HG02970 (cell line): ENCODE data around the gene TMED6.
A peak's percentile ranks its signal among the peaks of the same experiment; 100 is the strongest.

Experiments used
- ATAC-seq: cut with Tn5 transposase; IDR thresholded peaks from one replicate; pipeline ENCODE4 v1.9.1; 2021; ENCODE audit warnings: mild to moderate bottlenecking, moderate library complexity, moderate number of reproducible peaks; ENCODE audit not compliant: unreplicated experiment, low FRiP score

The TMED6 gene

GRCh38 chr16:69325784-69326171, 25.8 kb downstream of the TMED6 start:
- ATAC-seq: no peak

DNA sequence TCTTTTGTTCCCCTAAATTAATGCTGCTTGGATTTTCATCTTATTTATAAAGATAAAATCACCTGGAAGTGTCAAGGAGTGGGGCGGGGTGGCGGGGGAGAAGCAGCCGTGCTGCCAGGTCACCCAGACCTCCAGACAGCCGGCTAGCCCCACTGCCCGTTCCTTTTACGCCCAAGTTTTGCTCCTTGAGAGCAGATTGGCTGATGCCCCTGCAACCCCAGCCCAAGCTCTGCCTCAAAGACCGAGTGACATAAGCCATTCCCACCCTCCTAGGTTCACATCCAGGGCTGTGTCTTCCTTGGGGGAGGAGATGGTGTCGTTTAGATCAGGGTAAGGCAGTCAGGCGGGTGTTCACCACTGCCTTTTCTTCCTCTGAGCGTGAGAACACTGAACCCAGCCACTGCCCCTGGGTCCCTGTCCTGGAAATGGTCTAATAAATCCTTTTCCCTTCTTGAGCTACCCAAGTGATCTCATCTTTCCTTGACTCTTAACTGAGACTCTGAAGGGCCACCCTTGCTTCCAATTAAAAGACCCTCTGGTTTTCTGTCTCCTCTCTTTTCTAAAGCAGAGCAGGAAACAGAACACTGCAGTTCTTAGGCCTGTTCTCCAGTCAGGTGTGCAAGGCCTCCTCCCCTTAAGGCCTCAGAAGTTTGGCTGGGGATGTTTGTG, 26.9 kb downstream of the TMED6 start:
- no peak for ATAC-seq

DNA sequence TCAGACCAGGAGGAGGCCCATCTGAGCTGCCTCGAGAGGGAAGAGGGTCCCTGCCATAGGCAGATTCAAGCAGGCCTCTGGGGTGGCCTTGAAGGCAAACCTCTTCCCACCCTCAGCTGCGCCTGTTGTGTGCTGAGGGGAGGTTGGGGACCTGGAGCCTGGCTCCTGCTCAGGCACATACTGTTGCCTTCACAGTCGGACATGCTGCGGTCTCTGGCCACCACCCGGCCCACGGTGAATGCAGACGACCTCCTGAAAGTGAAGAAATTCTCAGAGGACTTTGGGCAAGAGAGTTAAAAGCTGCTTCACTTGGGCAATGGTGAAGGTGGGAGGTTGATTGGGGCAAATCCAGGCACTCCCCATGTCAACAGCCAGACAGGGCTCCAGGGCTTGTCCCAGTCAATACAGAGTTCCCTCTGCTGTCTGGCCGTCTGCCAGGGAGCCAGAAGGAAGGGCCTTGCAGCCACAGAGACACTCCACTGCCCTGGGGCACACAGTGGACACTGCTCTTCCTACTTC, 27.5 kb downstream of the TMED6 start:
- ATAC-seq: no peak

DNA sequence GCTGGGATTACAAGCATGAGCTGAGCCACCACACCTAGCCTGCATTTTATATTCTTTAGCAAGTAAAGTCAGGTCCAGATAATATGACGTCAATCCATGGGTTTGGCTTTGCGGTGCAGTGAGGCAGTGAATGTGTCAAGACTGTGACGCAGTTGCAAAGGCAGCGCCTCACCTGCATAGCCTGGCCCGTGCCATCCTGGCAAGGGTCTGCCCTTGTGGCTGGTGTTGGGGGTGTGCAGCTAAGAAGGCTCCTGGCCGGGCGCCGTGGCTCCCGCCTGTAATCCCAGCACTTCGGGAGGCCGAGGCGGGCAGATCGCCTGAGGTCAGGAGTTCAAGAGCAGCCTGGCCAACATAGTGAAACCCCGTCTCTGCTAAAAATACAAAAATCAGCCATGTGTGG, 28.2 kb downstream of the TMED6 start:
- no peak for ATAC-seq

DNA sequence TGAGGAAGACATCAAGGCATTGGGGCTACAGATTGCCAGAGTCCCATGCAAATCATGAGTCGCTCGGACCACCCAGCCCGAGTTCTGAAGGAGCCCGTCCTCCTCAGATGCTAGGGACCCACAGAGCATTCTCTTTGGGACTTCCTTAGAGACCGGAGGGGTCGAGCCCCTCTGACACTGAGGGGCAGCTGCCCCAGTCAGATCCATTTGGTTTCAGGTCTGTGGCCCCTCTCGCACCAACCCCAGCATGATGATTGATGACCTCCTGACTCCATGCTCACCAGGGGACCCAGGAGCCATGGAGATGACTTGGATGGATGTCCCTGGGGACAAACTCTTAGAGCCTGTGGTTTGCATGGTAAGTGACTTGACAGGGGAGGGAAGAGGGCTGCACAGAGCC, 29.2 kb downstream of the TMED6 start:
- no peak for ATAC-seq

DNA sequence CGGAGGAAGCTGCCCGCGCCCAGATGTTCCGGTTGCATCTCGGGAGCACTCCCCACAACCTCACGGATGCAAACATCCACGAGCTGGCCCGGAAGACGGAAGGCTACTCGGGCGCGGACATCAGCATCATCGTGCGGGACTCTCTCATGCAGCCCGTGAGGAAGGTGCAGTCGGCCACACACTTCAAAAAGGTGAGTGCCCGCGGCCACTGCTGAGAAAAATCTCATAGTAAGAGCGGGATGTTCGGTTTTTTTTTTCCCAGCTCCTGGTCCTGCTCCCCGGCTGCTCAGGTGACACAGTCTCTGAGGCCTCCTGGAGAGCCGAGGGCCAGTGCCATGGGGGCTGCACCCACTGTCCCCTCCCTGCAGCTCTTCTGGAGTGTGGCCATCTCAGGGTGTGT, 30.5 kb downstream of the TMED6 start:
- no peak for ATAC-seq

GRCh38 chr16:69320740-69321073, 30.9 kb downstream of the TMED6 start:
- no peak for ATAC-seq

- ATAC-seq: no peak
Measured at GRCh38 chr16:69319826-69320739, 31.5 kb downstream of the TMED6 start.

DNA sequence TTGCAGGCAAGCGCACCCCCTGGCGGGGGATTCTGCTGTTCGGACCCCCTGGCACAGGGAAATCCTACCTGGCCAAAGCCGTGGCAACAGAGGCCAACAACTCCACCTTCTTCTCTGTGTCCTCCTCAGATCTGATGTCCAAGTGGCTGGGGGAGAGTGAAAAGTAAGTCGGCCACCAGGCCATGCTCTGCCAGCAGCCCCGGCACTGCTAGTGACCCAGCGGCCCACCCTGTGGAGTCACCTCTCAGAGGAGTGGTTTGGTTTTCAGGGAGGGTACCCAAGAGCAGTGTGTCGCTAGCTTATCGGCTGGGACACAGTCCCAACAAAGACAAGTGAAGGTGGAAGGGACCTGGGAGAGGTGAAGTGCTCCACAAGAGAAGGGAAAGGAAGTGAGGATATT, 32.2 kb downstream of the TMED6 start:
- no peak for ATAC-seq

- no peak for ATAC-seq
Measured at GRCh38 chr16:69318911-69319289, 32.7 kb downstream of the TMED6 start.

DNA sequence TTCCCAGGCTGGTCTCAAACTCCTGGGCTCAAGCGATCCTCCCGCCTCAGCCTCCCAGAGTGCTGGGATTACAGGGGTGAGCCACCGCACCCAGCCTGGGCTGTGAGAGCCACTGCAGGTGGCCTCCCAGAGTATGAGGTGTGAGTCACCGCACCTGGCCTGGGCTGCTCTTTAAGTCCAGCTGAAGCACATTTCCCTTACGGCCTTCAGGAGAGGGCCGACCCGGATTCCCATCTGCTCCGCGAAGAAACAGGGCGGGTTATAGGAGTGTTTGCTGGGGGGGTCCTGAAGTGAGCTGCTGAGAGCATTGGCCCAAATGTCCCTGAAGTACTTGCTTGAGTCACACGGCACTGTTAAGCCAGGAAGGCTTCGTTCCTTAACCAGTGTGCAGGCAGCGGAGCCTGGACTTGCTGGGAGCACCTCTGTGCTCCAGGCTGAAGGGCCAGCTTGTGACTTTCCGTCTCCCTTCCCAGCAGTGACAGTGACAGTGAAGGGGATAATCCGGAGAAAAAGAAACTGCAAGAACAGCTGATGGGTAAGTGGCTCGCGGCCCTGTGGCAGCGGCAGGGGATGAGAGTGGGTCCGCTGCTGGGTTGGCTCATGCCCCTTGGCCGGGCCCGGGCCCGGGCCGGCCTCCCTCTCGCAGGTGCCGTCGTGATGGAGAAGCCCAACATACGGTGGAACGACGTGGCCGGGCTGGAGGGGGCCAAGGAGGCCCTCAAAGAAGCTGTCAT, 33.2 kb downstream of the TMED6 start:
- no peak for ATAC-seq

- ATAC-seq: no peak
Measured at GRCh38 chr16:69316595-69317034, 35.0 kb downstream of the TMED6 start.

DNA sequence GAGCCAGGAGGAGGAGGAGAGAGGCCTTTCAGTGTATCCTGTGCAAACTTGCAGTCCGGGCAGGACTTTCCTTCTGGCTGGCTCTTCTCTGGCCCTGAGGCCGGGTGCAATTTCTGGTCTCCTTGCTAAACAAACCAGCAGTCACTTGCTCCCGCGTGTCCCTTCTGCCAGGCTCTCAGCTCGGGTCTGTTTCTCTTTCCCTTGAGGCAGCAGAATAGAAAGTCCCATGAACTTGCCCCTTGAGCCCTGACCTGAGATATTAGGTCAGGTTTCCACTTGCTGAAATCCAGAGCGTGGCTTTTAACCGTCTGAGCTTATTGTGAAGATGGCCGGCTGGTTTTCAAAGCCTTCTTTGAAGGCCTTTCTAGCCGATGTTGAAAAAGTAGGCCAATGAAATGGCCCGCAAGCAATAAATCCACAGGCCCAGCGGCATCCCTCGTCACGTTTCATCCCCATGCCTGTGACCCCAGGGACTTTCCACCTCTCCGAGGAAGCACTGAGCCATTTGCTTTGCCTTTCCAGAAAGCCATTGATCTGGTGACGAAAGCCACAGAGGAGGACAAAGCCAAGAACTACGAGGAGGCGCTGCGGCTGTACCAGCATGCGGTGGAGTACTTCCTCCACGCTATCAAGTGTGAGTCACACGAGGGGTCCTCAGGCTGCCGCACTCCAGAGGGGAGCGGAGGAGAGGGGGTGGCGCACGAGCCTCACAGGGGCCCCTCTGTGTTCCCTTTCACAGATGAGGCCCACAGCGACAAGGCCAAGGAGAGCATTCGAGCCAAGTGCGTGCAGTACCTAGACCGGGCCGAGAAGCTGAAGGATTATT, 35.9 kb downstream of the TMED6 start:
- no peak for ATAC-seq

DNA sequence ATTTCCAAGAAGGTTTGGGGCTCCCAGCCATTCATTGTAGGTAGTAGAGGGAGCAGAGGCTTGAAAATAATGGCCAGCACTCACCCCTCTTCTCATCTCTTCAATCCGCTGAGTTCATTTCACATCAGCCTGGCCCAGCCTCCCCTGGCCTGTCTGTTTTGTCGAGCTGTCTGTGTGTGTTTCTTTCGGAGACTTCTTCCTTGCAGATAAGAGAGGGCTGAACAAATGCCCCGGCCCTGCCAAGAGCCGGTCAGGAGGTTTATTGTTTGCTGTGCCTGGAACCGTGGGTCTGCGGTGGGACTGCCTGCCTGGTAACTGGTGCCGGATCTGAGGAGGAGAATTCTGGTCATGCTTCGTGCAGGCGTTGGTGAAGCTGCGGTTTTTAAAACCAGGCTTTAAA, 37.1 kb downstream of the TMED6 start:
- ATAC-seq: no peak

DNA sequence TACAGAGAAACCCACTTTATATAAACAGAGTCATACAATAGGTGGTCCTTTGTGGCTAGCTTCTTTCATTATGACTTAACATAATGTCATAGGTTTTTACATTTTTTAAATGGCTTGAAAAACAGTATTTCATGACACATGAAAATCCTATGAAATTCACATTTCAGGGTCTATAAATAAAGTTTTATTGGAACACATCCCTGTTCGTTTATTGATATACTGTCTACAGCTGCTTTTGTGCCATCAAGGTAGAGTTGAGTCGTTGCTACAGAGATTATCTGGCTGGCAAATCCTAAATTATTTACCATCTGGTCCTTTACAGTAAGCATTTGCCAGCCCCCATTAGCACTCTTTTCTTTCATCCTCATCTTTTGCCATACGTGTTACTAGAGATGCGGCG, 38.1 kb downstream of the TMED6 start:
- ATAC-seq: no peak

- ATAC-seq: peak; percentile 35
Measured at GRCh38 chr16:69311533-69312387, 39.8 kb downstream of the TMED6 start.

DNA sequence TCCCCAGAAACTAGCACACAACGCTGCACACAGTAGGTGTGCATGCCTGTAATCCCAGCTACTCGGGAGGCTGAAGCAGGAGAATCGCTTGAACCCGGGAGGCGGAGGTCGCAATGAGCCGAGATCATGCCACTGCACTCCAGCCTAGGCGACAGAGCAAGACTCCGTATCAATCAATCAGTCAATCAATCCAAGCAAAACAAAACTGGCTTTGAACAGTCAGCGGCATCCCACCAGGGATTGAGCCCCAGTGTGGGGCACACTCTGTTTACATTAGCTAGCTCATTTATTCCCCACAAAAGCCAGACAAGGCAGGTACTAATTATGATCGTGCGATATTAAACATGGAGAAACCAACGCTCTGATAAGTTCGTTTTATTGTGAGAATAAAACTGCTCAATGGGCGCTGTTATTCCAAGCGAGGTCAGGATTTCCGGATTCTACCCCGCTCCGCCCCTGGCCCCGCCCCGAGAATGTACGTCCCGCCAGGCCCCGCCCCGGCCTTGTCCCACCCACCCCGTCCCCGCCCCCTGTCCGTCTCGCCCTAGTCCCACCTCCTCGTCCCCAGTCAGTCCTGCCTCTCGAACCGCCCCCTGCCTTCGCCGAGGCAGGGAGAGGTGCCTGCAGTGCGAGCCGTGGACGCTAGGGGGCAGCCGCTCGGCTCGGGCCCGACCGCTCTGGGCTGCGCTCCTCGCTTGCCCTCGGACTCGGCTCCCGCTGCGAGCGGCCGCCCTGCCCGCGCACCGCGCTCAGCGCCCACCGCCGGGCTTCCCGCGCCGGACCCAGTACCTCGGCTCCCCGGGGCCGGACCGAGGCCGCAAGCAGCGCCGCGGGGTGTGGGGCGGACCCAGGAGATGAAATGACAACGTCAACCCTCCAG, 40.7 kb downstream of the TMED6 start, which contains the start of gene VPS4A:
TSS of gene VPS4A (plus strand) at position 698 of the 880 bp plus-strand sequence. CDS start at position 860, 162 bp downstream.
- peak; percentile 90 for ATAC-seq

DNA sequence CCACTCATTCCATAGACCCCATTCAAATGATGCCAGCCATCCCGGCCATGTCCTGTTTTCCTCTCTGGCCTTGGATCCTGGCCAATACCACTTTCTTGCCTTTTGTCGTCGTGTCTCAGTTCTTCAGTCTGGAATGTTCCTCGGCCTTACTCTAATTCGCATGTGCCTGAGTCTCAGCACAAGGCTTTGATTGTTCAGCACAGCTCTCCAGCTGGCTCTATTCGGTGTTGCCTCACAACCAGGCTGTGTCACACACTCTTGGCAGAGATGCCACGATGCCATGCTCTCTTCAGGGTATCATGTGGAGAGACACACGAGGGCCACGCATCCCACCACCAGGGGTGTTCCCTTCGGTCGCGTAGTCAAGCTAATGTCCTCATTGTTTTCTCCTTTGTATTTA, 42.3 kb downstream of the TMED6 start:
- no peak for ATAC-seq
